SK-N-SH treated with all-trans-retinoic acid at 6 μM for 48 hours (cell line): ENCODE measurements around the gene UPK1B.
A peak's percentile ranks its signal among the peaks of the same experiment; 100 is the strongest.
"Not testable (repeated sequence)": the region's sequence is repeated elsewhere in the genome, so short reads cannot be mapped to it uniquely, and the experiment has no call there.

Experiments
- ATAC-seq: fragments of 200-7000 bp; cut with Tn5 transposase; 3 replicates; pipeline ENCODE4 v1.9.1; 2020; ENCODE audit warnings: mild to moderate bottlenecking, moderate library complexity
- BACH2 ChIP-seq: fragments of 250-450 bp; sonication (Bioruptor Pico); IDR thresholded peaks from 2 replicates; pipeline ENCODE4 v1.9.0; 2021; ENCODE audit warnings: mild to moderate bottlenecking, borderline replicate concordance
- CSDC2 ChIP-seq: fragments of 250-450 bp; sonication (Bioruptor Pico); IDR thresholded peaks from 2 replicates; pipeline ENCODE4 v1.5.0; 2020; ENCODE audit warnings: mild to moderate bottlenecking, moderate library complexity
- ESRRG ChIP-seq: fragments of 250-450 bp; sonication (Bioruptor Pico); IDR thresholded peaks from 2 replicates; pipeline ENCODE4 v1.6.1; 2021; ENCODE audit warnings: mild to moderate bottlenecking
- GLIS3 ChIP-seq: fragments of 250-450 bp; sonication (Bioruptor Pico); IDR thresholded peaks from 2 replicates; pipeline ENCODE4 v1.5.0; 2020; ENCODE audit warnings: mild to moderate bottlenecking, moderate library complexity
- ISL1 ChIP-seq: fragments of 250-450 bp; sonication (Bioruptor Pico); IDR thresholded peaks from 2 replicates; pipeline ENCODE4 v2.1.2; 2022; ENCODE audit warnings: mild to moderate bottlenecking, moderate library complexity
- OSR1 ChIP-seq: fragments of 250-450 bp; sonication (Bioruptor Pico); IDR thresholded peaks from 2 replicates; pipeline ENCODE4 v1.8.0; 2022; ENCODE audit warnings: moderate library complexity, mild to moderate bottlenecking, inconsistent platforms
- PPARA ChIP-seq: fragments of 250-450 bp; sonication (Bioruptor Pico); IDR thresholded peaks from 2 replicates; pipeline ENCODE4 v1.5.0; 2020; ENCODE audit warnings: mild to moderate bottlenecking, borderline replicate concordance
- RARB ChIP-seq: fragments of 250-450 bp; sonication (Bioruptor Pico); IDR thresholded peaks from 2 replicates; pipeline ENCODE4 v1.8.0; 2021; ENCODE audit warnings: mild to moderate bottlenecking, moderate library complexity
- TCF4 ChIP-seq: fragments of 250-450 bp; sonication (Bioruptor Pico); IDR thresholded peaks from 2 replicates; pipeline ENCODE4 v1.8.0; 2021; ENCODE audit warnings: mild to moderate bottlenecking, moderate library complexity, borderline replicate concordance
- TOX ChIP-seq: fragments of 250-450 bp; sonication (Bioruptor Pico); IDR thresholded peaks from 2 replicates; pipeline ENCODE4 v1.8.0; 2021; ENCODE audit warnings: mild to moderate bottlenecking, moderate library complexity, borderline replicate concordance
- ZFP3 ChIP-seq: fragments of 250-450 bp; sonication (Bioruptor Pico); IDR thresholded peaks from 2 replicates; pipeline ENCODE4 v1.5.0; 2020; ENCODE audit warnings: mild to moderate bottlenecking, moderate library complexity
- ZFP30 ChIP-seq: fragments of 450-650 bp; formaldehyde crosslinking; IDR thresholded peaks from 2 replicates; pipeline ENCODE4 v1.5.0; 2022; ENCODE audit warnings: mild to moderate bottlenecking, moderate library complexity
- ZNF8 ChIP-seq: fragments of 450-650 bp; formaldehyde crosslinking; IDR thresholded peaks from 2 replicates; pipeline ENCODE4 v1.5.0; 2020; ENCODE audit warnings: mild to moderate bottlenecking, moderate library complexity
- TF ChIP-seq, protein P1 (sequence below): fragments of 250-450 bp; sonication (Bioruptor Pico); IDR thresholded peaks from 2 replicates; pipeline ENCODE4 v1.5.1; 2020; ENCODE audit warnings: low read depth, mild to moderate bottlenecking, moderate library complexity
- TF ChIP-seq, protein P2 (sequence below): fragments of 250-450 bp; sonication (Bioruptor Pico); IDR thresholded peaks from 2 replicates; pipeline ENCODE4 v1.5.0; 2020; ENCODE audit warnings: mild to moderate bottlenecking, moderate library complexity
- TF ChIP-seq, protein P3 (sequence below): fragments of 250-450 bp; sonication (Bioruptor Pico); IDR thresholded peaks from 2 replicates; pipeline ENCODE4 v1.8.0; 2020; ENCODE audit warnings: mild to moderate bottlenecking, moderate library complexity, borderline replicate concordance

Gene UPK1B

GRCh38 chr3:119240101-119240590 lies 66.7 kb downstream of the UPK1B start:
- TF ChIP-seq TCF4 (CRISPR knock-in tag), result no peak
- peak; percentile 13 for ATAC-seq

- ATAC-seq, result peak; percentile 97
- TF ChIP-seq OSR1 (no peak), ZNF8 (CRISPR knock-in tag) (peak; percentile 35; the same call in 1 of the 2 replicates)
Observed at GRCh38 chr3:119240591-119241434, 67.4 kb downstream of the UPK1B start, which contains the start of gene B4GALT4. Gene B4GALT4, minus strand, starts transcription at chr3:119240878. Its CDS starts 10,779 bp downstream, at chr3:119230099.

GRCh38 chr3:119242387-119243057 lies 69.1 kb downstream of the UPK1B start:
- ATAC-seq, result not testable (repeated sequence)

- not testable (repeated sequence) for ATAC-seq
Observed at GRCh38 chr3:119243058-119243529, 69.7 kb downstream of the UPK1B start.

- TF ChIP-seq, protein P1, sequence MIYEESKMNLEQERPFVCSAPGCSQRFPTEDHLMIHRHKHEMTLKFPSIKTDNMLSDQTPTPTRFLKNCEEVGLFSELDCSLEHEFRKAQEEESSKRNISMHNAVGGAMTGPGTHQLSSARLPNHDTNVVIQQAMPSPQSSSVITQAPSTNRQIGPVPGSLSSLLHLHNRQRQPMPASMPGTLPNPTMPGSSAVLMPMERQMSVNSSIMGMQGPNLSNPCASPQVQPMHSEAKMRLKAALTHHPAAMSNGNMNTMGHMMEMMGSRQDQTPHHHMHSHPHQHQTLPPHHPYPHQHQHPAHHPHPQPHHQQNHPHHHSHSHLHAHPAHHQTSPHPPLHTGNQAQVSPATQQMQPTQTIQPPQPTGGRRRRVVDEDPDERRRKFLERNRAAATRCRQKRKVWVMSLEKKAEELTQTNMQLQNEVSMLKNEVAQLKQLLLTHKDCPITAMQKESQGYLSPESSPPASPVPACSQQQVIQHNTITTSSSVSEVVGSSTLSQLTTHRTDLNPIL, result no peak
- TF ChIP-seq ZNF8 (CRISPR knock-in tag) (no peak), CSDC2 (CRISPR knock-in tag) (no peak), OSR1 (no peak), BACH2 (no peak), PPARA (CRISPR knock-in tag) (no peak), TOX (no peak), ESRRG (CRISPR knock-in tag) (no peak)
- TF ChIP-seq, protein P2, sequence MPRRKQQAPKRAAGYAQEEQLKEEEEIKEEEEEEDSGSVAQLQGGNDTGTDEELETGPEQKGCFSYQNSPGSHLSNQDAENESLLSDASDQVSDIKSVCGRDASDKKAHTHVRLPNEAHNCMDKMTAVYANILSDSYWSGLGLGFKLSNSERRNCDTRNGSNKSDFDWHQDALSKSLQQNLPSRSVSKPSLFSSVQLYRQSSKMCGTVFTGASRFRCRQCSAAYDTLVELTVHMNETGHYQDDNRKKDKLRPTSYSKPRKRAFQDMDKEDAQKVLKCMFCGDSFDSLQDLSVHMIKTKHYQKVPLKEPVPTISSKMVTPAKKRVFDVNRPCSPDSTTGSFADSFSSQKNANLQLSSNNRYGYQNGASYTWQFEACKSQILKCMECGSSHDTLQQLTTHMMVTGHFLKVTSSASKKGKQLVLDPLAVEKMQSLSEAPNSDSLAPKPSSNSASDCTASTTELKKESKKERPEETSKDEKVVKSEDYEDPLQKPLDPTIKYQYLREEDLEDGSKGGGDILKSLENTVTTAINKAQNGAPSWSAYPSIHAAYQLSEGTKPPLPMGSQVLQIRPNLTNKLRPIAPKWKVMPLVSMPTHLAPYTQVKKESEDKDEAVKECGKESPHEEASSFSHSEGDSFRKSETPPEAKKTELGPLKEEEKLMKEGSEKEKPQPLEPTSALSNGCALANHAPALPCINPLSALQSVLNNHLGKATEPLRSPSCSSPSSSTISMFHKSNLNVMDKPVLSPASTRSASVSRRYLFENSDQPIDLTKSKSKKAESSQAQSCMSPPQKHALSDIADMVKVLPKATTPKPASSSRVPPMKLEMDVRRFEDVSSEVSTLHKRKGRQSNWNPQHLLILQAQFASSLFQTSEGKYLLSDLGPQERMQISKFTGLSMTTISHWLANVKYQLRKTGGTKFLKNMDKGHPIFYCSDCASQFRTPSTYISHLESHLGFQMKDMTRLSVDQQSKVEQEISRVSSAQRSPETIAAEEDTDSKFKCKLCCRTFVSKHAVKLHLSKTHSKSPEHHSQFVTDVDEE, result no peak
- no peak for ATAC-seq
Observed at GRCh38 chr3:119243712-119244111, 70.3 kb downstream of the UPK1B start.

DNA sequence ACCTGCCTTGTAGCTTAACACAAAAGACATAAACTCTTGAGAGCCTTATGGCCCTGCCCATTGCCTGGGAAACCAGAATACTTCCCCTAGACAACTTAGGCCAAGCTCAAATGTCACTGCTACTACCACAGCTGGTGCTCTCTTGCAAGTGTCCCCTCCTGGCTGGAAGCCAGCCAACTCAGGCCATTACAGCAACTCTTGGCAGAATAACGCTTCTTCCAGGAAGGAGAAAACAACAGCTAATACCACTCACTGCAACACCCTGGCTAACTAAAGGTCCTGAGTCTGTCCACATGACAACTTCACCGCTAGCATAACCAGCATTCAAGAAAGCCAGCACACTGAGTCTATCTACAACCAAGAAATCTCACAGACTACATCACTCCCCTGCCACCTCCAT lies 72.4 kb downstream of the UPK1B start:
- no peak for ATAC-seq
- TF ChIP-seq, protein P3, sequence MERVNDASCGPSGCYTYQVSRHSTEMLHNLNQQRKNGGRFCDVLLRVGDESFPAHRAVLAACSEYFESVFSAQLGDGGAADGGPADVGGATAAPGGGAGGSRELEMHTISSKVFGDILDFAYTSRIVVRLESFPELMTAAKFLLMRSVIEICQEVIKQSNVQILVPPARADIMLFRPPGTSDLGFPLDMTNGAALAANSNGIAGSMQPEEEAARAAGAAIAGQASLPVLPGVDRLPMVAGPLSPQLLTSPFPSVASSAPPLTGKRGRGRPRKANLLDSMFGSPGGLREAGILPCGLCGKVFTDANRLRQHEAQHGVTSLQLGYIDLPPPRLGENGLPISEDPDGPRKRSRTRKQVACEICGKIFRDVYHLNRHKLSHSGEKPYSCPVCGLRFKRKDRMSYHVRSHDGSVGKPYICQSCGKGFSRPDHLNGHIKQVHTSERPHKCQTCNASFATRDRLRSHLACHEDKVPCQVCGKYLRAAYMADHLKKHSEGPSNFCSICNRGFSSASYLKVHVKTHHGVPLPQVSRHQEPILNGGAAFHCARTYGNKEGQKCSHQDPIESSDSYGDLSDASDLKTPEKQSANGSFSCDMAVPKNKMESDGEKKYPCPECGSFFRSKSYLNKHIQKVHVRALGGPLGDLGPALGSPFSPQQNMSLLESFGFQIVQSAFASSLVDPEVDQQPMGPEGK (CRISPR knock-in tag), result no peak
- TF ChIP-seq ZFP30 (no peak), ISL1 (CRISPR knock-in tag) (no peak), ESRRG (CRISPR knock-in tag) (no peak), GLIS3 (CRISPR knock-in tag) (no peak), RARB (CRISPR knock-in tag) (no peak), ZFP3 (CRISPR knock-in tag) (no peak)
- TF ChIP-seq, all 23 proteins: peak for 0
